PC-9 (cell line): Measurements from ENCODE around the gene JMJD1C. TPM values are rescaled to one million over a fixed set of nuclear protein-coding genes. Genes with fewer than 3 reads are reported as not detected.

Experiments used
- BruUV-seq: library from RNA; stranded (reverse); fragments of 400-500 nt; replicated peaks from 2 replicates; lab custom pipeline; 2021; lab: Mats Ljungman, UMichigan
- CTCF ChIA-PET: fragments of 300-600 bp; sonication (Branson Sonifier 250); formaldehyde crosslinking; loops from one replicate; lab custom pipeline; 2022; ENCODE audit warnings: antibody characterized with exemption; lab: Charles Lee
- POLR2A ChIA-PET: fragments of 300-600 bp; sonication (Branson Sonifier 250); formaldehyde crosslinking; loops from one replicate; lab custom pipeline; 2022; ENCODE audit warnings: antibody characterized with exemption; ENCODE audit not compliant: unreplicated experiment; lab: Charles Lee
- DNase-seq, 2 experiments: peaks; one replicate each; pipeline versions ENCODE4 v3.0.0 to v3.0.0-alpha.2; 2015 to 2022; ENCODE audit warnings: mixed read lengths in 1 of 2
- H2AFZ ChIP-seq: fragments of 200-600 bp; sonication (generic); 2 replicates; pipeline ENCODE4 v1.8.1; 2017; ENCODE audit warnings: antibody characterized with exemption
- H3F3A ChIP-seq: fragments of 200-600 bp; sonication (generic); 2 replicates; pipeline ENCODE4 v1.8.1; 2017; ENCODE audit warnings: antibody characterized with exemption, mild to moderate bottlenecking, low read depth; ENCODE audit not compliant: insufficient read depth
- H3K27ac ChIP-seq: fragments of 200-600 bp; sonication (generic); 2 replicates; pipeline ENCODE4 v1.6.1; 2016; ENCODE audit warnings: mixed run types
- H3K27me3 ChIP-seq: fragments of 200-600 bp; sonication (generic); 2 replicates; pipeline ENCODE4 v1.6.1; 2016; ENCODE audit warnings: low read depth, mixed run types; ENCODE audit not compliant: insufficient read depth
- H3K36me3 ChIP-seq: fragments of 200-600 bp; sonication (generic); 2 replicates; pipeline ENCODE4 v1.6.1; 2016; ENCODE audit warnings: low read depth, mixed run types
- H3K4me1 ChIP-seq: fragments of 200-600 bp; sonication (generic); replicated peaks from 2 replicates; pipeline ENCODE4 v1.6.1; 2016; ENCODE audit warnings: mixed run types; ENCODE audit not compliant: insufficient read depth
- H3K4me2 ChIP-seq: fragments of 200-600 bp; sonication (generic); 2 replicates; pipeline ENCODE4 v1.6.1; 2017; ENCODE audit warnings: mixed run types
- H3K4me3 ChIP-seq: fragments of 200-600 bp; sonication (generic); 2 replicates; pipeline ENCODE4 v1.6.1; 2016; ENCODE audit warnings: mixed run types
- H3K79me2 ChIP-seq: fragments of 200-600 bp; sonication (generic); 2 replicates; pipeline ENCODE4 v1.6.1; 2017; ENCODE audit warnings: low read depth, mixed run types
- H3K9me2 ChIP-seq: fragments of 200-600 bp; sonication (generic); 2 replicates; pipeline ENCODE4 v1.8.1; 2017; ENCODE audit warnings: mild to moderate bottlenecking; ENCODE audit not compliant: insufficient read depth
- H3K9me3 ChIP-seq: fragments of 200-600 bp; sonication (generic); 2 replicates; pipeline ENCODE4 v1.8.1; 2016; ENCODE audit warnings: low read depth; ENCODE audit not compliant: insufficient read depth
- H4K20me1 ChIP-seq: fragments of 200-600 bp; sonication (generic); 2 replicates; pipeline ENCODE4 v1.8.1; 2017; ENCODE audit not compliant: insufficient read depth
- EZH2 ChIP-seq: fragments of 200-600 bp; sonication (generic); IDR thresholded peaks from 2 replicates; pipeline ENCODE4 v1.8.0; 2017; ENCODE audit warnings: antibody characterized with exemption, low read depth
- intact Hi-C: fragments of 100-400 bp; cut with micrococcal nuclease; formaldehyde crosslinking; loops from one replicate; pipeline ENCODE4 v1.10.0; 2022; ENCODE audit not compliant: unreplicated experiment
- total RNA-seq: library from RNA; stranded (reverse); gene quantifications from 2 replicates; pipeline ENCODE4 v1.2.3, GENCODE V29; 2021
- TF ChIP-seq, protein P1 (sequence below): fragments of 200-600 bp; sonication (generic); conservative IDR thresholded peaks from 2 replicates; pipeline ENCODE4 v1.6.1; 2017; ENCODE audit warnings: mixed run types, antibody characterized with exemption, mild to moderate bottlenecking, moderate library complexity

Gene JMJD1C
- total RNA-seq, 1 experiment from 2014 or later = 78.7 TPM

- no peak overlapping the region for H3K4me2 ChIP-seq
- intact Hi-C loops = loop anchor here (2.0 to 10.0 kb wide), 4 partner anchors 63 to 276 kb away; no protein-coding TSS in a partner anchor
- DNase-seq = peak; percentile 34 to 36
- H3K9me2 ChIP-seq = no peaks in the 10 kb centered on the region
- peaks cover 4% of the 10 kb centered on the region; the same call in 1 of the 2 replicates for H4K20me1 ChIP-seq
- BruUV-seq = no TSS peak
- TF ChIP-seq, protein P1, sequence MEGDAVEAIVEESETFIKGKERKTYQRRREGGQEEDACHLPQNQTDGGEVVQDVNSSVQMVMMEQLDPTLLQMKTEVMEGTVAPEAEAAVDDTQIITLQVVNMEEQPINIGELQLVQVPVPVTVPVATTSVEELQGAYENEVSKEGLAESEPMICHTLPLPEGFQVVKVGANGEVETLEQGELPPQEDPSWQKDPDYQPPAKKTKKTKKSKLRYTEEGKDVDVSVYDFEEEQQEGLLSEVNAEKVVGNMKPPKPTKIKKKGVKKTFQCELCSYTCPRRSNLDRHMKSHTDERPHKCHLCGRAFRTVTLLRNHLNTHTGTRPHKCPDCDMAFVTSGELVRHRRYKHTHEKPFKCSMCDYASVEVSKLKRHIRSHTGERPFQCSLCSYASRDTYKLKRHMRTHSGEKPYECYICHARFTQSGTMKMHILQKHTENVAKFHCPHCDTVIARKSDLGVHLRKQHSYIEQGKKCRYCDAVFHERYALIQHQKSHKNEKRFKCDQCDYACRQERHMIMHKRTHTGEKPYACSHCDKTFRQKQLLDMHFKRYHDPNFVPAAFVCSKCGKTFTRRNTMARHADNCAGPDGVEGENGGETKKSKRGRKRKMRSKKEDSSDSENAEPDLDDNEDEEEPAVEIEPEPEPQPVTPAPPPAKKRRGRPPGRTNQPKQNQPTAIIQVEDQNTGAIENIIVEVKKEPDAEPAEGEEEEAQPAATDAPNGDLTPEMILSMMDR = no peak
- TF ChIP-seq EZH2 = no peak
- no peak overlapping the region for H2AFZ ChIP-seq
- H3K27ac ChIP-seq = no peak overlapping the region
- H3K4me1 ChIP-seq = peaks cover 23% of the 10 kb centered on the region
- no peaks in the 10 kb centered on the region for H3K36me3 ChIP-seq
- H3K27me3 ChIP-seq = no peaks in the 10 kb centered on the region
- CTCF ChIA-PET = no interaction called here
- POLR2A ChIA-PET = interaction anchor here (0.6 to 0.7 kb wide), 4 partner anchors 17 to 209 kb away, joined by 3 to 10 read pairs (median 4); no protein-coding TSS in a partner anchor
- H3K9me3 ChIP-seq = no peaks in the 10 kb centered on the region
- H3K79me2 ChIP-seq = peaks cover 87% of the 10 kb centered on the region
- H3F3A ChIP-seq = peaks cover 7% of the 10 kb centered on the region
- no peak overlapping the region for H3K4me3 ChIP-seq
Measured at GRCh38 chr10:63438506-63439498, 27.0 kb downstream of the JMJD1C start.

DNA sequence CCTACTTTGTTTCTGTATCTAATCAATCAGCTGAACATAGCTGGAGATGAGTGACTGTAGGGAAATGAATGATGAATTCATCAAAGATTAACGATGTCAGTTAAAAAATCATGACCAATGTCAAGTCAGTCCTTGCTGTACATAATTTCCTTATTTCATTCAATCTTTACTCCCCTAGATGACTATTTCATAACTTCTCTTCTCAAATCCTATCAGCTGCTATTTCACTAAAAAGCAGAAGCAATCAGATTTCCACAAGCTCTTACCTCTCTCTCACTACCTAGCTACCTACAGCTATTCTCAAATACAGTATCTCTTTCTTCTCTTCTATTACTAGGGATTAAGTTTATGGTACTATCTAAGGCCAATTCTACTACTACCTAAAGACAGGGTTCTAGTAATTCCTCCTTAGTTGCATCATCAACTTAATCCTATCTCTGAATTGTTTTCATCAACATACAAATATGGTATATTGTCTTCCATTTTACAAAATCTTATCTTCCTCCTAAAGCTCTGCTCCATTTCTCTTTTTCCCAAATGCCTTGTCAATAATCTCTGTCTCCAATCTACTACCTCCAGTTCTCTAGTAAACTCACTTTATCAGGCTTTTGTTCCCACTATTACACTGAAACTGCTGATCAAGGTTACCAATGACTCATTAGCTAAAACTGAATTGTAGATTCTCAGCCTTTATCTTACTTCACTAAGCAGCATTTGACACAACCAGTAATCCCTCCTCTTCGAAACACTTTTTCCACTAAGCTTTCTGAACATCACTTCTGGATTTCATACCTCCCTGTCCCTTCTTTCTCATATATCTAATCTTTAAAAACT, 28.4 kb downstream of the JMJD1C start:
- Histone ChIP-seq H3K79me2 (peaks cover 93% of the 10 kb centered on the region), H4K20me1 (peaks cover 4% of the 10 kb centered on the region; the same call in 1 of the 2 replicates), H3K4me2 (no peak overlapping the region), H3K9me3 (no peaks in the 10 kb centered on the region), H3F3A (peaks cover 7% of the 10 kb centered on the region), H3K4me1 (peaks cover 23% of the 10 kb centered on the region), H3K4me3 (no peak overlapping the region), H3K27me3 (no peaks in the 10 kb centered on the region), H3K9me2 (no peaks in the 10 kb centered on the region), H3K27ac (no peak overlapping the region), H3K36me3 (no peaks in the 10 kb centered on the region), H2AFZ (no peak overlapping the region)
- no TSS peak for BruUV-seq
- intact Hi-C loops = loop anchor here (5.0 to 10.0 kb wide), 2 partner anchors 65 to 277 kb away; no protein-coding TSS in a partner anchor
- ChIA-PET CTCF (no interaction called here), POLR2A (no interaction called here)
- TF ChIP-seq EZH2 = no peak
- TF ChIP-seq, protein P1 = no peak
- no peak for DNase-seq

- Histone ChIP-seq H3K27me3 (no peaks in the 10 kb centered on the region), H3K9me2 (no peaks in the 10 kb centered on the region), H3K4me3 (no peak overlapping the region), H3K27ac (no peak overlapping the region), H3K36me3 (peaks cover 6% of the 10 kb centered on the region; the same call in 1 of the 2 replicates), H3K4me1 (peaks cover 23% of the 10 kb centered on the region), H3K79me2 (peaks cover 93% of the 10 kb centered on the region), H3K9me3 (no peaks in the 10 kb centered on the region), H4K20me1 (peaks cover 4% of the 10 kb centered on the region; the same call in 1 of the 2 replicates), H3K4me2 (no peak overlapping the region), H2AFZ (no peak overlapping the region), H3F3A (peaks cover 7% of the 10 kb centered on the region)
- DNase-seq = no peak
- intact Hi-C loops = loop anchor here (5.0 to 10.0 kb wide), 2 partner anchors 66 to 279 kb away; no protein-coding TSS in a partner anchor
- BruUV-seq = no TSS peak
- ChIA-PET POLR2A (no interaction called here), CTCF (no interaction called here)
- no peak for TF ChIP-seq EZH2
- TF ChIP-seq, protein P1 = no peak
Measured at GRCh38 chr10:63436225-63436624, 29.6 kb downstream of the JMJD1C start.
